Measurements from ENCODE around the gene PRLH.
"Not testable (repeated sequence)": the region's sequence is repeated elsewhere in the genome, so short reads cannot be mapped to it uniquely, and the experiment has no call there.

The PRLH gene

GRCh38 chr2:237581326-237581725 lies 15.0 kb downstream of the PRLH start:
- DNase-seq = no peak

- peak in 44 of 58 donors; percentile 11 to 65 (median 38) for DNase-seq
Measured at GRCh38 chr2:237581751-237582746, 15.7 kb downstream of the PRLH start.

- no peak for DNase-seq
Measured at GRCh38 chr2:237583385-237584295, 17.3 kb downstream of the PRLH start.

- no peak for DNase-seq
Measured at GRCh38 chr2:237585590-237586221, 19.3 kb downstream of the PRLH start.

- DNase-seq = no peak
Measured at GRCh38 chr2:237588044-237588696, 21.8 kb downstream of the PRLH start.

- DNase-seq = peak in 1 of 58 donors; percentile 20
Measured at GRCh38 chr2:237590272-237591140, 24.1 kb downstream of the PRLH start, which contains the start of gene RAB17. RAB17 (minus strand) TSS chr2:237590734; CDS start chr2:237586154, 4,580 bp downstream.

- peak in 2 of 58 donors; percentile 9 to 20 for DNase-seq
Measured at GRCh38 chr2:237591141-237591881, 24.9 kb downstream of the PRLH start.

GRCh38 chr2:237592425-237592980 lies 26.1 kb downstream of the PRLH start:
- DNase-seq = no peak

GRCh38 chr2:237593036-237593435 lies 26.7 kb downstream of the PRLH start:
- DNase-seq = no peak

- DNase-seq = no peak
Measured at GRCh38 chr2:237593596-237594320, 27.4 kb downstream of the PRLH start.

GRCh38 chr2:237594514-237594871 lies 28.1 kb downstream of the PRLH start:
- DNase-seq = no peak

- not testable (repeated sequence) for DNase-seq
Measured at GRCh38 chr2:237595829-237596519, 29.6 kb downstream of the PRLH start.

- DNase-seq = no peak
Measured at GRCh38 chr2:237596520-237597195, 30.3 kb downstream of the PRLH start.

GRCh38 chr2:237597196-237598145 lies 31.1 kb downstream of the PRLH start:
- no peak for DNase-seq

- no peak for DNase-seq
Measured at GRCh38 chr2:237598468-237599208, 32.3 kb downstream of the PRLH start.
